GM23338 (cell line): ENCODE data around the gene OMA1. TPM values are rescaled to one million over a fixed set of nuclear protein-coding genes. Genes with fewer than 3 reads are reported as not detected.

Experiments used
- ATAC-seq: fragments of 200-7000 bp; cut with Tn5 transposase; 3 replicates; pipeline ENCODE4 v1.9.1; 2020
- DNase-seq: peaks from one replicate; pipeline ENCODE4 v3.0.0-alpha.2; 2015; ENCODE audit warnings: low spot score
- H2AFZ ChIP-seq: fragments of 200-600 bp; sonication (generic); 2 replicates; pipeline ENCODE4 v1.8.0; 2016; ENCODE audit warnings: antibody characterized with exemption, mild to moderate bottlenecking, moderate library complexity
- H3F3A ChIP-seq: fragments of 200-600 bp; sonication (generic); replicated peaks from 2 replicates; pipeline ENCODE4 v1.8.0; 2017; ENCODE audit warnings: antibody characterized with exemption, mixed run types, low read depth
- H3K27ac ChIP-seq: fragments of 200-600 bp; sonication (generic); 2 replicates; pipeline ENCODE4 v1.6.1; 2016; ENCODE audit warnings: low read depth
- H3K27me3 ChIP-seq: fragments of 200-600 bp; sonication (generic); 2 replicates; pipeline ENCODE4 v1.8.0; 2016; ENCODE audit warnings: mild to moderate bottlenecking, mixed run types, moderate library complexity; ENCODE audit not compliant: insufficient read depth
- H3K36me3 ChIP-seq: fragments of 200-600 bp; sonication (generic); 2 replicates; pipeline ENCODE4 v1.8.0; 2016; ENCODE audit warnings: mild to moderate bottlenecking; ENCODE audit not compliant: insufficient read depth
- H3K4me1 ChIP-seq: fragments of 200-600 bp; sonication (generic); 2 replicates; pipeline ENCODE4 v1.8.0; 2016; ENCODE audit warnings: mild to moderate bottlenecking, moderate library complexity; ENCODE audit not compliant: insufficient read depth
- H3K4me2 ChIP-seq: fragments of 200-600 bp; sonication (generic); 2 replicates; pipeline ENCODE4 v1.7.1; 2017; ENCODE audit warnings: mixed run types
- H3K4me3 ChIP-seq: fragments of 200-600 bp; sonication (generic); 2 replicates; pipeline ENCODE4 v1.6.1; 2016; ENCODE audit warnings: mixed run types
- H3K79me2 ChIP-seq: fragments of 200-600 bp; sonication (generic); replicated peaks from 2 replicates; pipeline ENCODE4 v1.8.0; 2017; ENCODE audit warnings: mild to moderate bottlenecking; ENCODE audit not compliant: insufficient read depth
- H3K9me2 ChIP-seq: fragments of 200-600 bp; sonication (generic); 2 replicates; pipeline ENCODE4 v1.8.0; 2017; ENCODE audit not compliant: insufficient read depth
- H4K20me1 ChIP-seq: fragments of 200-600 bp; sonication (generic); replicated peaks from 2 replicates; pipeline ENCODE4 v1.8.0; 2017; ENCODE audit warnings: mild to moderate bottlenecking; ENCODE audit not compliant: insufficient read depth
- H3K27ac Mint-ChIP-seq: 2 replicates; pipeline ENCODE4 v1.8.0; 2020; ENCODE audit warnings: inconsistent platforms, mild to moderate bottlenecking, moderate library complexity, mixed read lengths
- H3K27me3 Mint-ChIP-seq: 3 replicates; pipeline ENCODE4 v1.8.0; 2022; ENCODE audit warnings: low read depth, mild to moderate bottlenecking, moderate library complexity, mixed read lengths, inconsistent platforms; ENCODE audit not compliant: insufficient read depth, poor library complexity
- H3K36me3 Mint-ChIP-seq: 3 replicates; pipeline ENCODE4 v1.8.0; 2021; ENCODE audit warnings: low read depth, mild to moderate bottlenecking, inconsistent platforms, moderate library complexity, mixed read lengths
- H3K4me1 Mint-ChIP-seq: 3 replicates; pipeline ENCODE4 v1.8.0; 2020; ENCODE audit warnings: mild to moderate bottlenecking, inconsistent platforms, mixed read lengths
- H3K4me3 Mint-ChIP-seq: 3 replicates; pipeline ENCODE4 v1.8.0; 2021; ENCODE audit warnings: moderate library complexity, mild to moderate bottlenecking, inconsistent platforms, mixed read lengths
- H3K9me3 Mint-ChIP-seq: 3 replicates; pipeline ENCODE4 v1.8.0; 2020; ENCODE audit warnings: moderate library complexity, mild to moderate bottlenecking, inconsistent platforms, mixed read lengths
- CREB1 ChIP-seq: fragments of 250-450 bp; sonication (Bioruptor Pico); IDR thresholded peaks from 2 replicates; pipeline ENCODE4 v1.5.0; 2020; ENCODE audit warnings: low read depth, mild to moderate bottlenecking, moderate library complexity
- EZH2 ChIP-seq: fragments of 200-600 bp; sonication (generic); IDR thresholded peaks from one replicate; pipeline ENCODE4 v1.8.0; 2017; ENCODE audit warnings: antibody characterized with exemption, mild to moderate bottlenecking, low read depth; ENCODE audit not compliant: unreplicated experiment
- EZH2phosphoT487 ChIP-seq: fragments of 200-600 bp; sonication (generic); IDR thresholded peaks from one replicate; pipeline ENCODE4 v1.8.1; 2018; ENCODE audit warnings: antibody characterized with exemption; ENCODE audit not compliant: unreplicated experiment
- JUNB ChIP-seq: IDR thresholded peaks from one replicate; pipeline ENCODE4 v1.6.1; 2016; ENCODE audit warnings: antibody characterized with exemption; ENCODE audit not compliant: unreplicated experiment
- NANOG ChIP-seq: IDR thresholded peaks from 2 replicates; pipeline ENCODE4 v1.6.1; 2016; ENCODE audit warnings: antibody characterized with exemption, borderline replicate concordance
- POLR2AphosphoS5 ChIP-seq: IDR thresholded peaks from 2 replicates; pipeline ENCODE4 v1.6.1; 2016; ENCODE audit warnings: antibody characterized with exemption, low read depth
- STAT1 ChIP-seq: IDR thresholded peaks from one replicate; pipeline ENCODE4 v1.6.1; 2016; ENCODE audit warnings: antibody characterized with exemption; ENCODE audit not compliant: unreplicated experiment
- ZNF114 ChIP-seq: fragments of 250-450 bp; sonication (Bioruptor Pico); IDR thresholded peaks from 2 replicates; pipeline ENCODE4 v1.5.0; 2020; ENCODE audit warnings: mild to moderate bottlenecking, moderate library complexity
- ZNF331 ChIP-seq: fragments of 250-450 bp; sonication (Bioruptor Pico); IDR thresholded peaks from 2 replicates; pipeline ENCODE4 v1.5.0; 2020; ENCODE audit warnings: low read depth, mild to moderate bottlenecking, moderate library complexity
- polyA plus RNA-seq: library from polyadenylated mRNA; unstranded; fragments of >200 nt; fragmentation: Nextera tagmentation; extraction: Ambion mirVana; gene quantifications from 2 replicates; pipeline ENCODE4 v1.2.1, GENCODE V29; 2016
- total RNA-seq: library from RNA; depleted of rRNA; stranded (reverse); fragments of >200 nt; shearing (Covaris generic); gene quantifications from 2 replicates; pipeline ENCODE4 v1.2.3, GENCODE V29; 2014
- TF ChIP-seq, protein P1 (sequence below), 2 experiments: fragments of 200-600 bp in 1 of 2; sonication (generic) in 1 of 2; conservative IDR thresholded peaks; 2 replicates each; pipeline versions ENCODE4 v1.5.1 to v1.6.1; 2016 to 2017; ENCODE audit warnings: antibody characterized with exemption in 2 of 2, low read depth in 2 of 2, mild to moderate bottlenecking in 2 of 2, moderate library complexity in 1 of 2
- TF ChIP-seq, protein P2 (sequence below): IDR thresholded peaks from one replicate; pipeline ENCODE4 v1.6.1; 2018; ENCODE audit warnings: antibody characterized with exemption; ENCODE audit not compliant: unreplicated experiment
- TF ChIP-seq, protein P3 (sequence below): IDR thresholded peaks from 2 replicates; pipeline ENCODE4 v1.6.1; 2016; ENCODE audit warnings: antibody characterized with exemption
- TF ChIP-seq, protein P4 (sequence below): fragments of 250-450 bp; sonication (Bioruptor Pico); IDR thresholded peaks from 2 replicates; pipeline ENCODE4 v1.5.0; 2020; ENCODE audit warnings: mild to moderate bottlenecking, moderate library complexity

OMA1 gene
- total and polyA plus RNA-seq, 2 experiments from 2014 or later, result 21.3 to 33.1 TPM

DNA sequence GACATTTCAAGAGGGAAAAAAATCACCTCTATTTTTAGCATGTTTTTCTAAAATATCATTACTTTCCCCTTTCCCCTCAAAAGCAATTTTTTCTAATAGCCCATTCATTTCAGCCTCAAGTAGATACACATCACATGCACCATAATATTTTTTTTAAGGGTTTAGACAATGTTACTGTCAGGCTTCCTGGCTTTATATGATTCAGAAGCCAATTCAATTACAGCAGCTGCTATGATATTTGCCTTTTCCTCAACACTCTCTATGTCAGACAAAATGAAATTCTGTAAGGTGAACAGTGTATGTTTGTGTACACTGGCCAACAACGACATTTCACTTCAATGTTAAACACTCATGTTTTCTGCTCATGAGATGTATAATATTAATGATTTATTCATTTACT lies 46.5 kb downstream of the OMA1 start:
- no peaks in the 10 kb centered on the region for H3K36me3 ChIP-seq
- TF ChIP-seq ZNF114 (no peak), STAT1 (no peak), POLR2AphosphoS5 (no peak), JUNB (no peak), EZH2phosphoT487 (no peak), NANOG (no peak), CREB1 (CRISPR knock-in tag) (no peak), EZH2 (no peak), ZNF331 (no peak)
- TF ChIP-seq, protein P1, sequence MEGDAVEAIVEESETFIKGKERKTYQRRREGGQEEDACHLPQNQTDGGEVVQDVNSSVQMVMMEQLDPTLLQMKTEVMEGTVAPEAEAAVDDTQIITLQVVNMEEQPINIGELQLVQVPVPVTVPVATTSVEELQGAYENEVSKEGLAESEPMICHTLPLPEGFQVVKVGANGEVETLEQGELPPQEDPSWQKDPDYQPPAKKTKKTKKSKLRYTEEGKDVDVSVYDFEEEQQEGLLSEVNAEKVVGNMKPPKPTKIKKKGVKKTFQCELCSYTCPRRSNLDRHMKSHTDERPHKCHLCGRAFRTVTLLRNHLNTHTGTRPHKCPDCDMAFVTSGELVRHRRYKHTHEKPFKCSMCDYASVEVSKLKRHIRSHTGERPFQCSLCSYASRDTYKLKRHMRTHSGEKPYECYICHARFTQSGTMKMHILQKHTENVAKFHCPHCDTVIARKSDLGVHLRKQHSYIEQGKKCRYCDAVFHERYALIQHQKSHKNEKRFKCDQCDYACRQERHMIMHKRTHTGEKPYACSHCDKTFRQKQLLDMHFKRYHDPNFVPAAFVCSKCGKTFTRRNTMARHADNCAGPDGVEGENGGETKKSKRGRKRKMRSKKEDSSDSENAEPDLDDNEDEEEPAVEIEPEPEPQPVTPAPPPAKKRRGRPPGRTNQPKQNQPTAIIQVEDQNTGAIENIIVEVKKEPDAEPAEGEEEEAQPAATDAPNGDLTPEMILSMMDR (conservative IDR thresholded peaks at IDR 0.05; ENCODE audit: low read depth in 2 of 2), result no peak
- TF ChIP-seq, protein P2, sequence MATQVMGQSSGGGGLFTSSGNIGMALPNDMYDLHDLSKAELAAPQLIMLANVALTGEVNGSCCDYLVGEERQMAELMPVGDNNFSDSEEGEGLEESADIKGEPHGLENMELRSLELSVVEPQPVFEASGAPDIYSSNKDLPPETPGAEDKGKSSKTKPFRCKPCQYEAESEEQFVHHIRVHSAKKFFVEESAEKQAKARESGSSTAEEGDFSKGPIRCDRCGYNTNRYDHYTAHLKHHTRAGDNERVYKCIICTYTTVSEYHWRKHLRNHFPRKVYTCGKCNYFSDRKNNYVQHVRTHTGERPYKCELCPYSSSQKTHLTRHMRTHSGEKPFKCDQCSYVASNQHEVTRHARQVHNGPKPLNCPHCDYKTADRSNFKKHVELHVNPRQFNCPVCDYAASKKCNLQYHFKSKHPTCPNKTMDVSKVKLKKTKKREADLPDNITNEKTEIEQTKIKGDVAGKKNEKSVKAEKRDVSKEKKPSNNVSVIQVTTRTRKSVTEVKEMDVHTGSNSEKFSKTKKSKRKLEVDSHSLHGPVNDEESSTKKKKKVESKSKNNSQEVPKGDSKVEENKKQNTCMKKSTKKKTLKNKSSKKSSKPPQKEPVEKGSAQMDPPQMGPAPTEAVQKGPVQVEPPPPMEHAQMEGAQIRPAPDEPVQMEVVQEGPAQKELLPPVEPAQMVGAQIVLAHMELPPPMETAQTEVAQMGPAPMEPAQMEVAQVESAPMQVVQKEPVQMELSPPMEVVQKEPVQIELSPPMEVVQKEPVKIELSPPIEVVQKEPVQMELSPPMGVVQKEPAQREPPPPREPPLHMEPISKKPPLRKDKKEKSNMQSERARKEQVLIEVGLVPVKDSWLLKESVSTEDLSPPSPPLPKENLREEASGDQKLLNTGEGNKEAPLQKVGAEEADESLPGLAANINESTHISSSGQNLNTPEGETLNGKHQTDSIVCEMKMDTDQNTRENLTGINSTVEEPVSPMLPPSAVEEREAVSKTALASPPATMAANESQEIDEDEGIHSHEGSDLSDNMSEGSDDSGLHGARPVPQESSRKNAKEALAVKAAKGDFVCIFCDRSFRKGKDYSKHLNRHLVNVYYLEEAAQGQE, result no peak
- TF ChIP-seq, protein P3, sequence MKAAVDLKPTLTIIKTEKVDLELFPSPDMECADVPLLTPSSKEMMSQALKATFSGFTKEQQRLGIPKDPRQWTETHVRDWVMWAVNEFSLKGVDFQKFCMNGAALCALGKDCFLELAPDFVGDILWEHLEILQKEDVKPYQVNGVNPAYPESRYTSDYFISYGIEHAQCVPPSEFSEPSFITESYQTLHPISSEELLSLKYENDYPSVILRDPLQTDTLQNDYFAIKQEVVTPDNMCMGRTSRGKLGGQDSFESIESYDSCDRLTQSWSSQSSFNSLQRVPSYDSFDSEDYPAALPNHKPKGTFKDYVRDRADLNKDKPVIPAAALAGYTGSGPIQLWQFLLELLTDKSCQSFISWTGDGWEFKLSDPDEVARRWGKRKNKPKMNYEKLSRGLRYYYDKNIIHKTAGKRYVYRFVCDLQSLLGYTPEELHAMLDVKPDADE, result no peak
- TF ChIP-seq, protein P4, sequence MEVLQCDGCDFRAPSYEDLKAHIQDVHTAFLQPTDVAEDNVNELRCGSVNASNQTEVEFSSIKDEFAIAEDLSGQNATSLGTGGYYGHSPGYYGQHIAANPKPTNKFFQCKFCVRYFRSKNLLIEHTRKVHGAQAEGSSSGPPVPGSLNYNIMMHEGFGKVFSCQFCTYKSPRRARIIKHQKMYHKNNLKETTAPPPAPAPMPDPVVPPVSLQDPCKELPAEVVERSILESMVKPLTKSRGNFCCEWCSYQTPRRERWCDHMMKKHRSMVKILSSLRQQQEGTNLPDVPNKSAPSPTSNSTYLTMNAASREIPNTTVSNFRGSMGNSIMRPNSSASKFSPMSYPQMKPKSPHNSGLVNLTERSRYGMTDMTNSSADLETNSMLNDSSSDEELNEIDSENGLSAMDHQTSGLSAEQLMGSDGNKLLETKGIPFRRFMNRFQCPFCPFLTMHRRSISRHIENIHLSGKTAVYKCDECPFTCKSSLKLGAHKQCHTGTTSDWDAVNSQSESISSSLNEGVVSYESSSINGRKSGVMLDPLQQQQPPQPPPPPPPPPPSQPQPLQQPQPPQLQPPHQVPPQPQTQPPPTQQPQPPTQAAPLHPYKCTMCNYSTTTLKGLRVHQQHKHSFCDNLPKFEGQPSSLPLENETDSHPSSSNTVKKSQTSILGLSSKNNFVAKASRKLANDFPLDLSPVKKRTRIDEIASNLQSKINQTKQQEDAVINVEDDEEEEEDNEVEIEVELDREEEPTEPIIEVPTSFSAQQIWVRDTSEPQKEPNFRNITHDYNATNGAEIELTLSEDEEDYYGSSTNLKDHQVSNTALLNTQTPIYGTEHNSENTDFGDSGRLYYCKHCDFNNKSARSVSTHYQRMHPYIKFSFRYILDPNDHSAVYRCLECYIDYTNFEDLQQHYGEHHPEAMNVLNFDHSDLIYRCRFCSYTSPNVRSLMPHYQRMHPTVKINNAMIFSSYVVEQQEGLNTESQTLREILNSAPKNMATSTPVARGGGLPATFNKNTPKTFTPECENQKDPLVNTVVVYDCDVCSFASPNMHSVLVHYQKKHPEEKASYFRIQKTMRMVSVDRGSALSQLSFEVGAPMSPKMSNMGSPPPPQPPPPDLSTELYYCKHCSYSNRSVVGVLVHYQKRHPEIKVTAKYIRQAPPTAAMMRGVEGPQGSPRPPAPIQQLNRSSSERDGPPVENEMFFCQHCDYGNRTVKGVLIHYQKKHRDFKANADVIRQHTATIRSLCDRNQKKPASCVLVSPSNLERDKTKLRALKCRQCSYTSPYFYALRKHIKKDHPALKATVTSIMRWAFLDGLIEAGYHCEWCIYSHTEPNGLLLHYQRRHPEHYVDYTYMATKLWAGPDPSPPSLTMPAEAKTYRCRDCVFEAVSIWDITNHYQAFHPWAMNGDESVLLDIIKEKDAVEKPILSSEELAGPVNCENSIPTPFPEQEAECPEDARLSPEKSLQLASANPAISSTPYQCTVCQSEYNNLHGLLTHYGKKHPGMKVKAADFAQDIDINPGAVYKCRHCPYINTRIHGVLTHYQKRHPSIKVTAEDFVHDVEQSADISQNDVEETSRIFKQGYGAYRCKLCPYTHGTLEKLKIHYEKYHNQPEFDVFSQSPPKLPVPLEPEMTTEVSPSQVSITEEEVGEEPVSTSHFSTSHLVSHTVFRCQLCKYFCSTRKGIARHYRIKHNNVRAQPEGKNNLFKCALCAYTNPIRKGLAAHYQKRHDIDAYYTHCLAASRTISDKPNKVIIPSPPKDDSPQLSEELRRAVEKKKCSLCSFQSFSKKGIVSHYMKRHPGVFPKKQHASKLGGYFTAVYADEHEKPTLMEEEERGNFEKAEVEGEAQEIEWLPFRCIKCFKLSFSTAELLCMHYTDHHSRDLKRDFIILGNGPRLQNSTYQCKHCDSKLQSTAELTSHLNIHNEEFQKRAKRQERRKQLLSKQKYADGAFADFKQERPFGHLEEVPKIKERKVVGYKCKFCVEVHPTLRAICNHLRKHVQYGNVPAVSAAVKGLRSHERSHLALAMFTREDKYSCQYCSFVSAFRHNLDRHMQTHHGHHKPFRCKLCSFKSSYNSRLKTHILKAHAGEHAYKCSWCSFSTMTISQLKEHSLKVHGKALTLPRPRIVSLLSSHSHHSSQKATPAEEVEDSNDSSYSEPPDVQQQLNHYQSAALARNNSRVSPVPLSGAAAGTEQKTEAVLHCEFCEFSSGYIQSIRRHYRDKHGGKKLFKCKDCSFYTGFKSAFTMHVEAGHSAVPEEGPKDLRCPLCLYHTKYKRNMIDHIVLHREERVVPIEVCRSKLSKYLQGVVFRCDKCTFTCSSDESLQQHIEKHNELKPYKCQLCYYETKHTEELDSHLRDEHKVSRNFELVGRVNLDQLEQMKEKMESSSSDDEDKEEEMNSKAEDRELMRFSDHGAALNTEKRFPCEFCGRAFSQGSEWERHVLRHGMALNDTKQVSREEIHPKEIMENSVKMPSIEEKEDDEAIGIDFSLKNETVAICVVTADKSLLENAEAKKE (CRISPR knock-in tag), result no peak
- Mint-ChIP-seq H3K27ac (no peak overlapping the region), H3K4me1 (peaks cover 14% of the 10 kb centered on the region), H3K4me3 (no peak overlapping the region), H3K9me3 (0 out of 3 replicates have a peak, but pooled peaks cover under 1% of the 10 kb centered on the region), H3K36me3 (no peaks in the 10 kb centered on the region), H3K27me3 (peaks cover 1% of the 10 kb centered on the region)
- H3F3A ChIP-seq, result no peaks in the 10 kb centered on the region
- no peaks in the 10 kb centered on the region for H3K27me3 ChIP-seq
- H3K4me2 ChIP-seq, result no peak overlapping the region
- peaks cover 8% of the 10 kb centered on the region; the same call in 1 of the 2 replicates for H3K4me1 ChIP-seq
- no peak overlapping the region for H2AFZ ChIP-seq
- no peak overlapping the region for H3K27ac ChIP-seq
- H3K4me3 ChIP-seq, result no peak overlapping the region
- no peaks in the 10 kb centered on the region for H3K79me2 ChIP-seq
- no peaks in the 10 kb centered on the region for H3K9me2 ChIP-seq
- no peaks in the 10 kb centered on the region for H4K20me1 ChIP-seq
- no peak for ATAC-seq
- no peak for DNase-seq
